ENCODE results near the gene SH3PXD2A.
A peak's percentile ranks its signal among the peaks of the same experiment; 100 is the strongest.

Gene SH3PXD2A, protein sequence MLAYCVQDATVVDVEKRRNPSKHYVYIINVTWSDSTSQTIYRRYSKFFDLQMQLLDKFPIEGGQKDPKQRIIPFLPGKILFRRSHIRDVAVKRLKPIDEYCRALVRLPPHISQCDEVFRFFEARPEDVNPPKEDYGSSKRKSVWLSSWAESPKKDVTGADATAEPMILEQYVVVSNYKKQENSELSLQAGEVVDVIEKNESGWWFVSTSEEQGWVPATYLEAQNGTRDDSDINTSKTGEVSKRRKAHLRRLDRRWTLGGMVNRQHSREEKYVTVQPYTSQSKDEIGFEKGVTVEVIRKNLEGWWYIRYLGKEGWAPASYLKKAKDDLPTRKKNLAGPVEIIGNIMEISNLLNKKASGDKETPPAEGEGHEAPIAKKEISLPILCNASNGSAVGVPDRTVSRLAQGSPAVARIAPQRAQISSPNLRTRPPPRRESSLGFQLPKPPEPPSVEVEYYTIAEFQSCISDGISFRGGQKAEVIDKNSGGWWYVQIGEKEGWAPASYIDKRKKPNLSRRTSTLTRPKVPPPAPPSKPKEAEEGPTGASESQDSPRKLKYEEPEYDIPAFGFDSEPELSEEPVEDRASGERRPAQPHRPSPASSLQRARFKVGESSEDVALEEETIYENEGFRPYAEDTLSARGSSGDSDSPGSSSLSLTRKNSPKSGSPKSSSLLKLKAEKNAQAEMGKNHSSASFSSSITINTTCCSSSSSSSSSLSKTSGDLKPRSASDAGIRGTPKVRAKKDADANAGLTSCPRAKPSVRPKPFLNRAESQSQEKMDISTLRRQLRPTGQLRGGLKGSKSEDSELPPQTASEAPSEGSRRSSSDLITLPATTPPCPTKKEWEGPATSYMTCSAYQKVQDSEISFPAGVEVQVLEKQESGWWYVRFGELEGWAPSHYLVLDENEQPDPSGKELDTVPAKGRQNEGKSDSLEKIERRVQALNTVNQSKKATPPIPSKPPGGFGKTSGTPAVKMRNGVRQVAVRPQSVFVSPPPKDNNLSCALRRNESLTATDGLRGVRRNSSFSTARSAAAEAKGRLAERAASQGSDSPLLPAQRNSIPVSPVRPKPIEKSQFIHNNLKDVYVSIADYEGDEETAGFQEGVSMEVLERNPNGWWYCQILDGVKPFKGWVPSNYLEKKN

DNA sequence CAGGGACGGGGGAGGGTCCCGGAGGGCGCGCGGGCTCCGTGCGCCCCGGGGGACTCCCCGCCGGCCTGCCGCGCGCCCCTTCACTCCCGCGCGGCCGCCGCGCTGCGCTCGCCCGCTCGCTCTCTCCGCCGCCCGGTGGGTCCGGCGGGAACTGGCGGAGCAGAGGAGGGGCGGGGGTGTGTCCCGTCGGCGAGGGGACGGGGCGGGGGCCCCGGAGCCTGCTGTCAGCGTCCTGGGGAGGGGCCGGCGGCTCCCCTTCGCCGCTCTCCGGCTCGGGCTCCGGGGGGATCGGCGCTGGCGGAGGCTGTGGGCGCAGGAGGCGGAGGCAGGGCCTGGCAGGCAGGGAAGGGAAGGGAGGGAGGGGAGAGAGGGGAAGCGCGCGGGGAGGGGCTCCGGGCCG, at the start of gene SH3PXD2A:
Gene SH3PXD2A (minus strand): TSS at position 153 of the 400 bp plus-strand sequence. CDS start 310 bp downstream, outside the sequence.
- no peak for DNase-seq

DNA sequence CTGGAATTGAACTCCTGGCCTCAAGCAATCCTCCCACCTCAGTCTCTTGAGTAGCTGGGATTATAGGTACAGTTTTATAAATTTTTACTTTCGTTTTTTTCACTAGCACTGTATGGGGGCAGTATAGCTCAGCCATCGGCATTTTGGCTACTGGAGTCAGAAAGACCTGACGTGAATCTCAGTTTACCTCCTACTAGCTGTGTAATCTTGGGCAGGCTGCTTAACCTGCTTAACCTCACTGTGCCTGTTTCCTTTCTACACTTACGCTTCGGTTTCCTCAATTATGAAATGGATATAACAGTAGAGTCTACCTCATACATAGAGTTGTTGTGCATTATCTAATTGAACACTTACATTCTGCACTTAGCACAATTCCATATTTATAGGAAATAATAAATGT, 45.9 kb upstream of the SH3PXD2A start:
- no peak for DNase-seq

DNA sequence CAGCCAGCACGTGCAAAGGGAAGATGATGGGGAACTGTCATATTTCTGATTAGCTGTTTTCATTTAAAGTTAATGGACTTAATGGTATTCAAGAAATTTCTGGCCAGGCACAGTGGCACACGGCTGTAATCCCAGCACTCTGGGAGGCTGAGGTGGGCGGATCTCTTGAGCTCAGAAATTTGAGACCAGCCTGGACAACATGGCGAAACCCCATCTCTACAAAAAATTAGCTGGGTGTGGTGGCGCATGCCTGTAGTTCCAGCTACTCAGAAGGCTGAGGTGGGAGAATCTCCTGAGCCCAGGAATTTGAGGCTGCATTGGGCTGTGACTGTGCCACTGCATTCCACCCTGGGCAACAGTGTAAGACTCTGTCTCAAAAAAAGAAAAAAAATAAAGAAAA, 43.9 kb upstream of the SH3PXD2A start:
- DNase-seq, result no peak

DNA sequence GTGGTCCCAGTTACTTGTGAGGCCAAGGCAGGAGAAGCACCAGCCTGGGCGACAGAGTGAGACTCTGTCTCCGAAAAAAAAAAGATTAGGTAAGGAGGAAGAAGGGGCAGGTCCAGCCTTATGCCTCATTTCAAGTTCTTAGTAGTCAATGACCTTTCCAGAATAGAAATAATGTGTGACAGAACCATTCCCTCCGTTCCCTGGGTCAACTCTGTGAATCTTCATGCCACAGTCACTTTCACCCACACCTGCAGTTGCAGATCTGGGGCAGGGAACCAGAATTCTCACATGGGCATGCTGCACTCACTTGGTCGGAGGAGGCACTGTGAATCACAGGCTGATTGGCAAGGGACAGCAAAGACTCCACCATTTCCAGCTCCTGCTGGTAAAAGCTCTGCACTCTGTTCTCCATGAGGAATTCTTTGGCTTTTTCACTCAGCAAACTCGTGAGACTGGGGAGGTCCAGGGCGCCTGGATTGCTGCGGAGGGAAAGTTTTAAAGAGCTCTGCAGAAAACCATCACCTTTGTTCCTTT, 41.9 kb upstream of the SH3PXD2A start:
- DNase-seq, result peak; percentile 35

DNA sequence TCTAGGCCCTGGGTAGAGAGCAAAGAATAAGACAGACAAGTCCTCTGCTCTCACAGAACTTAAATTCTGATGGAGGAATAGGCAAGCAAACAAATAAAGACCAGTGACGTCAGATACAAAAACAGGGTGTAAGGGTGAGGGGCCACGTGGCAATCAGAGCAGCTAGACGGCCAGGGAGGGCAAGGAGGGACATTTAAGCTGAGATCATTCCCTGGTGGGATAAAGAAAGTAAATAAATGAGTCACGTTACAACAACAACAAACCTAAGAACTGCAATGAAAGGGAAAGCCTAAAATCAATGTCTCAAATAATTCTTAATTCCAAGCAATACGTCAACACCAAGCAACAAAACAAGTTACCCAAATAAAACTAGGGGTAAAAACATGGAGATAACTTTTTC, 40.8 kb upstream of the SH3PXD2A start:
- no peak for DNase-seq

DNA sequence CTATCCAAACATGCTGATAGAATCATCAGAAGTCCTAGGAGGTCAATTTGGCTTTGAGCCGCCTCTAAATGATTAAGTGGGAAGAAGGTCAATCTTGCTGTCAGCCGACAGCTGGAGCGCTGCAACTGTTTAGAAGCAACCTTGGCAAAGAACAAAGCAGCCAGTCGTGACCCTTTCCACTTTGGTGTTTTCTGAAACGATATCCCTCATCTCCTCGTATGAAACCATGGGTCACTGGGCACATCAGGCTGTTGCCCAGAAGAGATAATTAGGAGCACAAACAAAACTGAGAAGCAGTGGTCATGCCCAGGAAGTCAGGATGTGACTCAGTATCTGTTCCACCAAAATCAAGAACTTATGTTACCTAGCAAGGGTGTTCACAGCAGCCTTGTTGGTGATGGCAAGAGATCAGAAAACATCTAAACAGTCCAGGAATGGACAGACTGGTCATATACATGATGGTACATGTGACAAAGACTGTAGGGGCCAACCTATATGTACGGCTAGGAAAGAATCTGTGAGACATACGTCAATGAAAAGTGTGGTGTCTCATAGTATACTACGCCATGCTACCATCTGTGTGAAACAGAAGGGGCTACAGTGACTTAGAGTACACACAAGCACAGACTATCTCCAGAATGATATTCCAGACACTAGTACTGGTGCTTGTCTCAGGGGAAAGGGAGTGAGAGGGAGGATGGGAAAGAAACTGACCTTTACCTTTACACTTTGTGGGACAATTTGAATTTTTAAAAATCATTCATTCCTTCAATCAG, 40.2 kb upstream of the SH3PXD2A start:
- DNase-seq, result peak; percentile 53

DNA sequence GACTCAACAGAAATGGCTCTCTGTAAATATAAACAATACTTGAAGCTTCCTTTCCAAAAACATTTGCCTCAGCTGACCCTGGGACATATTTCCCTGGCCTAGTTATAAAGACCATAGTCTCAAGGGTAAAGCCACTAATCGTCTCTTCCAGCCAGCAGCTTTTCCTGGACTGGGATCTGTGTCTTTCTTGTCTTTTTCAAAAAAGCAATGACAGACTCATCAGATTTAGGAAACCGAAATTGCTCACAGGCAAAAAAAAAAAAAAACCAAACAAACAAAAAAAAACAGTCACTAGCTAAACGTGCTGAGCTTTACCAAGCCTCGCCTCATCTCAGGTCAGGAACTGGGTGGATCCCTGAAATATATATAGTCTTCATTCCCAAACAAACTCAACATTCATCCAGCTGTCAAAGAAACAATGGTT, 39.1 kb upstream of the SH3PXD2A start:
- DNase-seq, result no peak

DNA sequence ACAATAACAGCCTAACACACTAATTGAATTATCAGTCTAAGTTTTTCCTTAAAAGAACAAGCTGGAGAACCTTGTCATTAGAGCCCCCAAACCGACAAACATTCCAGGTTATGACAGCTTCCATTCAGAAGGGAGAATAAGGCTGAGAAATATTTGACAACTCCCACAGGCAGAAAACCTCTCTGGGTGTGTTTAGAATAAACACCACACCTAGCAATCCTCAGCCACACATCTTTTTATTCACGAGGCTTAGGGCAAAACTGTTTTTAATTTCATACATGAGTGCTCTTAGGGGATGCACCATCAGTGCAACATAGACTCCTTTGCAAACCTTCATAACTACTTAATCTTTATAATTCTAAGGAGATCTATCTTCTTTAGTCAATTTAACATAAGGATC, 38.4 kb upstream of the SH3PXD2A start:
- no peak for DNase-seq

DNA sequence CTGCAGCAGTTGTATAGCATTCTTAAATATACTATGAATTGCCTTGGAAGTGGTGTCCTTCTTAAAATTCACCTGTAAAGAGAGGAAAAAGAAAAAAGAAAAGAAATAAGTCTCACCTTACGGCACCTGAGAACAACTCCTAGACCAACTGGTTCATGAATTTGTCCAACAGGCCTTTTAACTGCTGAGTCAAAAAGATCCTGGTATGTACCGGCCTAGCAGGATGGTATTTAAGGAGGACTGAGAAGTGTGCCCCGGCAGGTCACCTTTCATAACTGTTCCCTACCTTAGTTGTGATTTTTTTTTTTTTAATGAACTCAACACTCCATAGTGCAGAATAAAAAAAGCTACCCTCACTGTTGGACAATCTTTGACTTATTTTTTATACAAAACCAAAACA, 36.8 kb upstream of the SH3PXD2A start:
- DNase-seq, result no peak

DNA sequence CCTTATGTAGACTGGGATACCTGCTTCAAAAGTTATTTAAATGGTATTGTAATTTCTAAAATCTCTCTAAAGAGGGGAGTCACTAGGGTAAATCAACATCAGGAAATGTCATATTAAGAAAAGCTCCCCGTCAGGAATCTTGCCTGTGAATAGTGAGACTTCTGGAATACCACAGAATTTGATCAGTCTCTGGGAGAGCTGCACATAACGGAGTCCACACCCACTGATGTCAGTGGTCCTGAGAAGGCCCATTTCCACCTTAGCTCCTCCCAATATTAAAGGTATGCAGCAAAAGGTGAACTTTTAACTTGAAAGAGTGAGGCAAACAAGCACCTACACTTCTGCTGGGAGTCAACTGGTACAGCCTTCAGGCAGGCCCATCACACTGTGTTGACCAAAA, 35.3 kb upstream of the SH3PXD2A start:
- DNase-seq, result no peak

DNA sequence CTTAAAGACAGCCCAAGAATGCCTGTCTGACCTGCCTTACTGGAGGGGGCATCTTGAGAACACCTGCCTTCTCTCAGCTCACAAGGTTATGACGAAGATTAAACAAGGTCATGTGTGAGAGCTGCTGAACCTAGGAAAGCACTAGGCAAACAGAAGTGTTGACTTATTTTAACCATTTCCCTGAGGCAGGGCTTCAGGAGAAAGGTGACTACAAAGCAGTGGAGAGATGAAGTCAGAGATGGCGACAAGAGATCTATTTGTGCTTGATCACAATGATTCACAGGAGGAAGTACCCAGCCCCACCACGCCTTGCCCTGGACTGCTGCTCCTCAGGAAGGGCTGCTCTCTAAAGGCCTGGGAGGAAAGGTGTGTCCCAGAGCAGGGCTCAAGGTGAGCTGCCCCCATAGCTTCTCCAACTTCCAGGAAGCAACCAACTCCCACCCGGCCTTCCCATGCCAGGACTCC, 34.9 kb upstream of the SH3PXD2A start:
- no peak for DNase-seq

DNA sequence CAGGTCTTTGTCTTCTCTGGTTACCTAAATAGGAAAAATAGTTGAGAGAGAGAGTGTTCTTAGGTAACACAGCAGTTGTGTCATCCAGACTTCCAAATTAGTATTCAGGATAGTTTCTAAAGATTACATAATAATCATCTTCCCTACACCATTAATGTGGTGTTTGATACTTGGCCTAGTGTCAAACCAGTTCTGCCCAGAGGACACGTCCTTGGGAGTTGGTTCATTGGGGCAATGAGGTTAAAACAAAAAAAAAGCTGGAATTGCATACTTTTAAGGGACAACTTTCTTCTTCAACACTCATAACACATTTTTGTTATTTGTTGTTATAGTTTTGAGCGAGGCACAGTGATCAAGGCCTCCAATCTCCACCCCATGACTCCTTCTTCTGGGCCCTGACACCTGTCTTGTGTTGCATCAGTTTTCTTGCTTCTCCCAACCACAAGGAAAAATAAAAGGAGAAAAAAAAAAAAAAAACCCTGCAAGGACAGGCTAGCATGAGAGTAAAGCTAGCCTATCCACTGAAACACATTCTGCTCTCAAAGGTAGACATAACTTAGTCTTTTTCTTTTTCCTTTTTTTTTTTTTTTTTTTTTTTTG, 33.8 kb upstream of the SH3PXD2A start:
- no peak for DNase-seq

DNA sequence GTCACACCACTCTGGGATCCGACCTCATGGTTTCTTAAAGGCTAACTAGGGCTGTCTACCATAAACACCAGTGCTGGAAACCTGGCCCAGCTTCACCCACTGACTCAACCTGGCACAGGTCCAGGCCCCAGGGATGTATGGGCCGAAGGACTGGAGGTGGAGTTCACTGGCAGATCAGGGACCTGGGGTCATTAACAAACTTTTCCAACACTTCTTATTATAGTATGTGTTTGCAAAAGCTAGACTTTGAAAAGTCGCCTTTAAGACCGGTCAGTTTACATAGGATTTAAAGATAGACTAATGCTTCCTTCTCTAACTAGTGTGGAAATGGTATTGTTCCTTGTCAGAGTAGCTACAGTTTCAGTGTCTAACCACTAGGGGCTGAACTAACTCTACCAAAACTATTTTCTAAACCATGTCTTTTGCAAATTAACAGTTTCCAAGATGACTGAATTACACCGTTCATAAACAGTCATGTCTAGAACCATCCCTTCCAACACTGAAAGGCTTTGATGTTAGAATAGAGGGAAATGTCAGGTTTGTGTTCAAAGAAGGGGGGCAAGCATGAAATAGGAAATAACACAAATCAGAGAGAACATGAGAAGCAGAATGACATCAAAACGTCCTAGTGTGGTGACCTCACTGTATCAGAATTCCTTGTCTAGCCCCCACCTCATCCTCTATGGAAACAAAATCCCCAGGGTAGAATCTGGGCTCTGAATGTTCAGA, 32.9 kb upstream of the SH3PXD2A start:
- peak; percentile 37 for DNase-seq

DNA sequence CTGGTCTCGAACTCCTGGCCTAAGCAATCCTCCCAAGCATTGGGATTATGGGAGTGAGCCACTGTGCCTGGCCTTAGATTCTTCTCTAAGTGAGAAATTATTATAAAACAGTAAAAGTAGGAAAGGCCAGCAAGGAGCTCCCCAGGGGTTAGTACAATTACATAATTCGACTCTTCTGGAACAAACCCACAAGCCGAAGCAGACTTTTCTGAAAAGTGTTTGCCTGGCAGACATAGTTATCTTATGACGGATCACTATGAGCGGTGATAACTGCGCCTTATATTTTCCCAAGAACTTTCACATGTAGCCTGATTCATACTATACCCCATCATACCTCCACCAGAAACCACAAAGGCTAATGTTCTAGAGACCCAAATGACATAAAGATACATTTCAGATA, 30.2 kb upstream of the SH3PXD2A start:
- DNase-seq, result no peak

DNA sequence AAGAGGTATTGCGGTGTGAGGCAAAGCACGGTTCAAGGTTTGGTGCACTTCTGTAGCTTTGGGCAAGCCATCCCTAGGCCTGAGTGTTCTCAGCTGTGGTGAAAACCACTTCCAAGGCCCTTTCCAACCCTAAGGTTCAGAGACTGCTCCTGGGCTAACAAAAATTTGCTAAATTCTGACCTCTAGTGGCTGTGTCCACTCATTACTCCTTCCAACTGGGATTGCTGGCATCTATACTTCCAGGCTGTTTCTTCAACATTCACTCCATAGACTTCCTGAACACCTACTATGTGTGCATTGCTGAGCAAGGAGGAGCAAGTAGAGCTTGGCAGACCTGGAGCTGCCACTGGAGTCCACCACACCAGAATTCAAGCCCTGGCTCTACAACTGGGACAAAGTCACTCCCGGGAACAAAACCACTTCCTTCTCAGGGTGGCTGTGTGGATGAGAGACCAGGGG, 29.3 kb upstream of the SH3PXD2A start:
- DNase-seq, result peak; percentile 68

DNA sequence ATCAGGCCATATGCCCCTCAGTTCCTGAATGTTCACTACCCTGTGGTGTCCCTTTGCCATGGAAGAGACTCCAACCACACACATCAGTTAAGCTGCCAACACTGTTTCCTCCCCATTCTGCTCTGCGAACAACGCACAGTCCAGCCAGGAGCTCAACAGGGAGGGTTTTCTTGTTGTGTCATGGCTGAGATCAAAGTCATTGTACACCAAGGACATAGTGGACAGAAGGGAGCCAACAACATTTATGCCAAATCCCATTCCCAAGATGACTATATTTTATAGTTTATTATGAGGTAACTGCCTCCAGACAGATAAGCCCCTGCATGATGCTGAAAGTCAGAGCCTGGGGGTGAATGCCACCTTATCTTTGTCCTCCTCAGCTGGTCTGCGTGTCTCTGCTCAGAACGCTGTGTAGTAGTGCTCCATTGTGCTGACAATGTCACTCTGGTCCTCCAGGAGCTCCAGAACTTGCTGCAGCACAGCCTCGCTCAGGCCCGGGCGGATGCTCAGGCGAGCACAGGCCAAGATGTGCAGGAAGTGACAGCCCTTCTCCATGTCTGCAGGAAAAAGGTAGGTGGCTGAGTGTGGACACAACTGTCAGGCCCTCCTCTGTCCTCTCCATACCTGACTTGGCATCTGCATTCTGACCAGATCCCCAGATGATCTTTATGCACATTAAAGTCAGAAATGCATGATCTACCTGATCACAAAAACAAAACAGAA, 27.1 kb upstream of the SH3PXD2A start:
- DNase-seq, result no peak

DNA sequence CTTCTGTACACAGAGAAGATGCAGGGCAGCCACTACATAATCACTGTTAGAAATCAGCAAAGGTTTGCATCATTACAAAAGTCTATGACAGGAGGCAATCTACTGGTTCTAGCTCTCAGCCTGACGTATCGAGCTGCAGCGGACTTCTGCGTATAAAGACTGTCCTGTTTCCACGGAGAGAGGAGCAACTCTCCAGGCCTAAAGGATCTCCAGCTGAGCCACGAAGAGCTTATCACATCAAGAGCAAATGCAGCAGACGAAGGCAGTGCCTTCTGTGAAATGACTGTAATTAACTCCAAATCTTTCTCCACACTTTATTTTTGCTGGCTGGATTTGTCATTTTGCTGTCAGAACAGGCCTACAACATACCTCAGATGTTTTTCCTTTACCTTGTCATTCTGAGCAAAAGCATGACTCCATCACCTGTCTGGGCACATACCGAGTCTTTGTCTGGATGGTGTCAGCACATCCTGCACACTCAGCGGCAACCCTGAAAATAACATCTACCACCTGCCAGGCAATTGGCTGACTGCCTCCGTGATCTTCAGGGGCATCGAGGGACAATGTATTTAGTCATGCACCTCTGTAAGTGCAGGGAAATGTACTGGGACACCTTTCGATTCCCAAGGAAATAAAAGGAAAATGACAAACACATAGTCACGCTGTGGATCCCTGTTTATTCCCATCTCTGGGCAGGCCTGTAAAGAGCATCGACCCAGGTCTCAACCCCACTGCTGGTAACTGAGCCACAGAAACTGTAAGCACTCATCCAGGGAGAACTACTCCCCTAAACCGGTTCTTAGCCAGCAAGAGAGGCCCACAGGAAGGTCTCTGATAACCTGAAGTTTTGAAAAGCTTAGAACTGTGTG, 26.3 kb upstream of the SH3PXD2A start:
- no peak for DNase-seq

DNA sequence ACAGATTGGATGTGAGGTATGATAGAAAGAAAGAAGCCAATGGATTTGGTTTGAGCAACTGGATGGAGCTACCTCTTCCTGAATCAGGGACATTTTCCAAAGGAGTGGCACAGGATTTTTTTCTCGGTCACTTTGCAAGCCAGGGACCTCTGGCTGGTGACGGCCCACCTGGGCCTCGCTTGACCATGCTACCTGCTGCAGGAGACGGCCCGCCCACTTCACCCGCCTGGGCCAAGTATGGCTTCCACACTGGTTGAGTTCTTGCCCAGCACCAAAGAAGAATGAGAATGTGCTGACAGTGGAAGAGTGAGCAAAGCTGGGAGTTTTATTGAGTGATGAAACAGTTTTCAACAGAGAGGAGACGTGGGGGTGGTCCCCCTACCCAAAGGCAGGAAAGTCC, 24.5 kb upstream of the SH3PXD2A start:
- no peak for DNase-seq

DNA sequence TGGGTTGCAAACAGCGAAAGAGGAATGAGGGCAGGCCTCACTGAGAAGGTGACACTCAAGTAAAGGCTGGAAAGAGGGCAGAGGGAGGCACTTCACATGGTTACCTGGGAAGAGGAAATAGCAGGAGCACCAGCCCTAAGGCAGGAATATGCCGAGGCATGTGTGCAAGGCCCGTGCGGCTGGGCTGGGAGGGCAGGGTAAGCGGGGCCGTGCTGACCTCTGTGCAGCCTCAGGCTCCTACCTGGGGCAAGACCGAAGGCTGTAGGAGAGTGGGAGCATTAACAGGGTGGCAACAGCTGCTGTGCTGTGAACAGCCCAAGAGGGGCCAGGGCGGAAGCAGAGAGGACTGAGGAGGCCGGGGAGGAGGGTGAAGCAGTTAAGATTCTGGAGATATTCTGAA, 24.0 kb upstream of the SH3PXD2A start:
- DNase-seq, result no peak

Data from retina (tissue), 1 donor.